GM18511 (cell line): ENCODE measurements around the gene ZSCAN23.

Experiments
- ATAC-seq: cut with Tn5 transposase; IDR thresholded peaks from one replicate; pipeline ENCODE4 v1.9.1; 2021; ENCODE audit warnings: mild to moderate bottlenecking, moderate library complexity; ENCODE audit not compliant: unreplicated experiment

Gene ZSCAN23

DNA sequence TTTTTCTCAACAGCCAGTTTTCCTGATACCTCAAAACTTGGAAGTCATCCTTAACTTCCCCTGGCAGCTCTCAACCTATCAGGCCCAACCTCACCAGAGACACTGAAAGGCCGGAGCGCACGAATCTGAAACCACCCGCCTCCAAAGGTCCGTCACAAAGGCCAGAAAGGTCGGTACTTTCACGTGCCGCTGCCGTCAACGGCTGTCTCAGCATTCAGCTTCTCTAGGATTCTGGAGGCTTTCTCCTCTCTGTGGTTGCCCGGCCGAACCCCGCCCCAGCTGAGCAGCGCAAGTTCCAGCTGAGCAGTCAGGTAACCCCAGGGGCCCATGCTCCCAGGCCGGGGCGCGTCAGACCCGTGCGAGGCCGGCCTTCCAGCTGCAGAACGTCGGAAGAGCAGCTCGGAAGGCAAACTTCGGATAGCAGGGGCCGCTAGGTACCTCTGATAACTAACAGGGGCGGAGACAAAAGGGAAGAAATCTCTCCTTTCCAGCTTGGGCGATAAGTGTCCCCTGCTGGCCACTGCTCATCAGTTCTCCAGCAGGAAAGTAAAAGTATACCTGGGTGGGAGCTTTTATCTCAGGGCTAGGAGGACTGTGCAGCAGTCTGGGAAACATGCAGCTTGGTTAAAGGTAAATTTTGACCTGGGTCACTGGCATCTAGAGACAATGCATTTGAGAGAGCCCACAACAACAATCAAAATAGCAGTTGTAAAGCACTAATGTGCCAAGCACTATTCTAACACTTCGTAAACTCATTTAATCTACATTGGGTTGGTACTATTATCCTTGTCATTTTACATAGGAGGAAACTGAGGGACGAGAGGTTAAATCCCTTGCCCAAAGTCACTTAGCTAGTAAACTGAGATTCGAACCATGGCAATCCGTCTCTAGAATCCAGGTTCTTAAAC, 59.8 kb downstream of the ZSCAN23 start:
- ATAC-seq = peak; percentile 97
